Suprapubic skin (tissue), 4 donors: ENCODE results near the gene RPTOR. TPM values are rescaled to one million over a fixed set of nuclear protein-coding genes. Genes with fewer than 3 reads are reported as not detected.

ENCODE experiments used
- DNase-seq, 2 donors: peaks; one replicate each; pipeline ENCODE4 v3.0.0-alpha.2; 2019; ENCODE audit warnings: low spot score in 2 of 2
- H3K27ac ChIP-seq: fragments of 200-600 bp; sonication (generic); one replicate; pipeline ENCODE4 v1.5.1; 2019
- H3K27me3 ChIP-seq: fragments of 200-600 bp; sonication (generic); one replicate; pipeline ENCODE4 v1.5.1; 2019
- H3K36me3 ChIP-seq: fragments of 200-600 bp; sonication (generic); one replicate; pipeline ENCODE4 v1.5.1; 2019
- H3K4me1 ChIP-seq: fragments of 200-600 bp; sonication (generic); one replicate; pipeline ENCODE4 v1.5.1; 2019
- H3K4me3 ChIP-seq: fragments of 200-600 bp; sonication (generic); one replicate; pipeline ENCODE4 v1.5.1; 2019; ENCODE audit warnings: mild to moderate bottlenecking
- H3K9me3 ChIP-seq: fragments of 200-600 bp; sonication (generic); one replicate; pipeline ENCODE4 v1.5.1; 2019
- CTCF ChIP-seq, 2 donors: fragments of 200-600 bp in 1 of 2; fragments of 450-650 bp in 1 of 2; sonication (generic) in 1 of 2; IDR thresholded peaks; one replicate each; pipeline ENCODE4 v1.5.1; 2016 to 2019; ENCODE audit warnings: antibody characterized with exemption in 2 of 2, mild to moderate bottlenecking in 1 of 2, moderate library complexity in 1 of 2
- EP300 ChIP-seq: sonication (generic); formaldehyde crosslinking; IDR thresholded peaks from one replicate; pipeline ENCODE4 v1.6.1; 2017; ENCODE audit warnings: antibody characterized with exemption
- POLR2A ChIP-seq, 2 donors: fragments of 450-650 bp; IDR thresholded peaks; one replicate each; pipeline ENCODE4 v1.6.1; 2017; ENCODE audit warnings: antibody characterized with exemption in 2 of 2, mild to moderate bottlenecking in 2 of 2, moderate library complexity in 2 of 2
- POLR2AphosphoS5 ChIP-seq, 3 donors: sonication (generic); formaldehyde crosslinking; IDR thresholded peaks; one replicate each; pipeline ENCODE4 v1.6.1; 2017; ENCODE audit warnings: antibody characterized with exemption in 3 of 3
- WGBS: methylation state at CpG from one replicate; pipeline ENCODE4 v1.1.5; 2018; 5-methylcytosine and 5-hydroxymethylcytosine counted together
- total RNA-seq, 4 donors: library from RNA; depleted of rRNA; stranded (reverse); fragments of >200 nt; gene quantifications; one replicate each; pipeline ENCODE4 v1.1.0, GENCODE V29; 2016

The RPTOR gene
- total RNA-seq, 4 donors from 2014 or later: 45.8 to 84.6 (median 53.0) TPM

GRCh38 chr17:80913928-80914821 lies 369.5 kb downstream of the RPTOR start:
- DNase-seq: no peak

GRCh38 chr17:80916246-80916645 lies 371.6 kb downstream of the RPTOR start:
- Histone ChIP-seq H3K36me3 (peaks cover 54% of the 10 kb centered on the region), H3K9me3 (no peaks in the 10 kb centered on the region), H3K27ac (no peak overlapping the region), H3K4me1 (no peaks in the 10 kb centered on the region), H3K27me3 (no peaks in the 10 kb centered on the region), H3K4me3 (no peak overlapping the region)
- 95% methylated on average over 6 of the region's 8 CpGs for WGBS
- DNase-seq: no peak
- no peak for TF ChIP-seq EP300

More at GRCh38 chr17:80913928-80914821, 369.5 kb downstream of the RPTOR start:
- no peak overlapping the region for H3K27ac ChIP-seq
- H3K27me3 ChIP-seq: no peaks in the 10 kb centered on the region
- no peaks in the 10 kb centered on the region for H3K9me3 ChIP-seq
- TF ChIP-seq CTCF (IDR thresholded peaks at IDR 0.05) (no peak), POLR2AphosphoS5 (IDR thresholded peaks at IDR 0.05) (no peak), EP300 (no peak), POLR2A (IDR thresholded peaks at IDR 0.05) (no peak)
- H3K4me1 ChIP-seq: no peaks in the 10 kb centered on the region
- peaks cover 59% of the 10 kb centered on the region for H3K36me3 ChIP-seq
- H3K4me3 ChIP-seq: no peak overlapping the region
- 89% methylated on average over 10 of the region's 21 CpGs for WGBS

- WGBS: 91% methylated on average over 12 of the region's 33 CpGs
- Histone ChIP-seq H3K4me1 (no peaks in the 10 kb centered on the region), H3K36me3 (peaks cover 41% of the 10 kb centered on the region), H3K27me3 (no peaks in the 10 kb centered on the region), H3K4me3 (no peak overlapping the region), H3K27ac (no peak overlapping the region), H3K9me3 (no peaks in the 10 kb centered on the region)
- TF ChIP-seq EP300 (no peak), POLR2A (IDR thresholded peaks at IDR 0.05) (no peak), POLR2AphosphoS5 (IDR thresholded peaks at IDR 0.05) (no peak), CTCF (IDR thresholded peaks at IDR 0.05) (no peak)
- no peak for DNase-seq
Measured at GRCh38 chr17:80917716-80918560, 373.3 kb downstream of the RPTOR start.

GRCh38 chr17:80918731-80919130 lies 374.1 kb downstream of the RPTOR start:
- Histone ChIP-seq H3K4me1 (no peaks in the 10 kb centered on the region), H3K36me3 (peaks cover 44% of the 10 kb centered on the region), H3K27me3 (no peaks in the 10 kb centered on the region), H3K9me3 (no peaks in the 10 kb centered on the region), H3K27ac (no peak overlapping the region), H3K4me3 (no peak overlapping the region)
- TF ChIP-seq EP300: no peak
- no peak for TF ChIP-seq POLR2A (IDR thresholded peaks at IDR 0.05)
- no peak for TF ChIP-seq POLR2AphosphoS5 (IDR thresholded peaks at IDR 0.05)
- no peak for TF ChIP-seq CTCF (IDR thresholded peaks at IDR 0.05)
- 89% methylated on average over 14 of the region's 15 CpGs for WGBS
- no peak for DNase-seq

GRCh38 chr17:80919331-80920311 lies 375.0 kb downstream of the RPTOR start:
- Histone ChIP-seq H3K4me1 (no peaks in the 10 kb centered on the region), H3K4me3 (no peak overlapping the region), H3K27me3 (no peaks in the 10 kb centered on the region), H3K9me3 (no peaks in the 10 kb centered on the region), H3K36me3 (peaks cover 48% of the 10 kb centered on the region), H3K27ac (no peak overlapping the region)
- 73% methylated on average over 14 of the region's 33 CpGs for WGBS
- no peak for DNase-seq
- no peak for TF ChIP-seq POLR2A (IDR thresholded peaks at IDR 0.05)
- no peak for TF ChIP-seq CTCF (IDR thresholded peaks at IDR 0.05)
- TF ChIP-seq POLR2AphosphoS5 (IDR thresholded peaks at IDR 0.05): no peak
- no peak for TF ChIP-seq EP300
